GM12878 (cell line): ENCODE data around the gene STX4. TPM values are rescaled to one million over a fixed set of nuclear protein-coding genes. Genes with fewer than 3 reads are reported as not detected.

Experiments
- ATAC-seq: fragments of 200-7000 bp; cut with Tn5 transposase; 3 replicates; pipeline ENCODE4 v1.9.1; 2020; ENCODE audit warnings: mild to moderate bottlenecking, moderate library complexity
- BruUV-seq: library from RNA; stranded (reverse); fragments of 400-500 nt; replicated peaks from 2 replicates; lab custom pipeline; 2021; lab: Mats Ljungman, UMichigan
- CTCF ChIA-PET: fragments of 300-600 bp; sonication (Branson Sonifier 250); formaldehyde crosslinking; extraction: SDS; loops from one replicate; lab custom pipeline; 2021; ENCODE audit warnings: inconsistent platforms; lab: Yijun Ruan, JAX
- POLR2A ChIA-PET: fragments of 350-600 bp; formaldehyde crosslinking; extraction: SDS; loops from one replicate; lab custom pipeline; 2021; ENCODE audit warnings: inconsistent platforms; lab: Charles Lee
- RAD21 ChIA-PET: fragments of 300-600 bp; sonication (Branson Sonifier 250); formaldehyde crosslinking; loops from one replicate; lab custom pipeline; 2023; ENCODE audit warnings: antibody characterized with exemption; ENCODE audit not compliant: unreplicated experiment; lab: Charles Lee
- SMC1A ChIA-PET: fragments of 300-600 bp; sonication (Branson Sonifier 250); formaldehyde crosslinking; loops from one replicate; lab custom pipeline; 2023; ENCODE audit not compliant: unreplicated experiment, uncharacterized antibody; lab: Charles Lee
- DNase-seq: peaks from one replicate; pipeline ENCODE4 v3.0.0-alpha.2; 2011; ENCODE audit warnings: low read depth, low spot score
- FAIRE-seq: peaks from 3 replicates; lab custom pipeline; 2011; peaks lifted over from hg19 to GRCh38; lab: Jason Lieb, UNC
- H2AFZ ChIP-seq: 2 replicates; pipeline ENCODE4 v1.6.0; 2011; ENCODE audit warnings: low read depth, low read length, control low read depth; ENCODE audit not compliant: control insufficient read depth
- H3K27ac ChIP-seq: 2 replicates; pipeline ENCODE4 v1.5.1; 2011; ENCODE audit warnings: control low read depth; ENCODE audit not compliant: control insufficient read depth, insufficient read depth
- H3K27me3 ChIP-seq, 2 experiments: replicated peaks in 1 of 2; 2 replicates each; pipeline versions ENCODE4 v1.6.0 to v1.6.1; 2011; ENCODE audit warnings: low read length in 1 of 2; ENCODE audit not compliant: control insufficient read depth in 2 of 2, insufficient read depth in 2 of 2
- H3K36me3 ChIP-seq, 2 experiments: 2 replicates each; pipeline ENCODE4 v1.5.1; 2011; ENCODE audit warnings: low read length in 1 of 2; ENCODE audit not compliant: control insufficient read depth in 2 of 2, insufficient read depth in 2 of 2
- H3K4me1 ChIP-seq: 2 replicates; pipeline ENCODE4 v1.6.1; 2011; ENCODE audit warnings: mild to moderate bottlenecking, low read length, moderate library complexity, mixed read lengths; ENCODE audit not compliant: control insufficient read depth, insufficient read depth
- H3K4me2 ChIP-seq: 2 replicates; pipeline ENCODE4 v1.6.0; 2011; ENCODE audit warnings: control low read depth; ENCODE audit not compliant: control insufficient read depth, insufficient read depth
- H3K4me3 ChIP-seq: fragments of 200-600 bp; sonication (generic); 2 replicates; pipeline ENCODE4 v1.5.1; 2016
- H3K79me2 ChIP-seq: 2 replicates; pipeline ENCODE4 v1.6.0; 2011; ENCODE audit warnings: low read length; ENCODE audit not compliant: control insufficient read depth, insufficient read depth
- H3K9ac ChIP-seq: 2 replicates; pipeline ENCODE4 v1.8.0; 2011; ENCODE audit warnings: low read length, control low read depth, mixed read lengths; ENCODE audit not compliant: control insufficient read depth, insufficient read depth
- H3K9me3 ChIP-seq: replicated peaks from 3 replicates; pipeline ENCODE4 v1.5.1; 2011; ENCODE audit warnings: mild to moderate bottlenecking, low read length; ENCODE audit not compliant: control insufficient read depth, insufficient read depth
- H4K20me1 ChIP-seq: 2 replicates; pipeline ENCODE4 v1.6.0; 2011; ENCODE audit not compliant: control insufficient read depth, insufficient read depth
- BCLAF1 ChIP-seq: fragments of 450-650 bp; IDR thresholded peaks from 2 replicates; pipeline ENCODE4 v1.6.1; 2017; ENCODE audit warnings: antibody characterized with exemption, mild to moderate bottlenecking, moderate library complexity
- CEBPB ChIP-seq, 2 experiments: fragments of 150-350 bp in 1 of 2; IDR thresholded peaks; 2 replicates each; pipeline ENCODE4 v1.6.1; 2012 to 2014; ENCODE audit warnings: low read depth in 2 of 2, low read length in 2 of 2, borderline replicate concordance in 1 of 2, inconsistent platforms in 1 of 2
- E4F1 ChIP-seq: fragments of 450-650 bp; IDR thresholded peaks from 2 replicates; pipeline ENCODE4 v1.6.1; 2018; ENCODE audit warnings: borderline replicate concordance, mild to moderate bottlenecking; ENCODE audit not compliant: partially characterized antibody
- EGR1 ChIP-seq, 2 experiments: IDR thresholded peaks; 1 replicate in 1 of 2; 2 replicates in 1 of 2; pipeline ENCODE4 v1.6.1; 2011 to 2012; ENCODE audit warnings: low read depth in 2 of 2, low read length in 2 of 2, borderline replicate concordance in 1 of 2, mild to moderate bottlenecking in 1 of 2, moderate library complexity in 1 of 2
- NR2C1 ChIP-seq: fragments of 450-650 bp; IDR thresholded peaks from 2 replicates; pipeline ENCODE4 v1.6.1; 2017; ENCODE audit warnings: antibody characterized with exemption, mild to moderate bottlenecking, moderate library complexity
- RBBP5 ChIP-seq: fragments of 200-600 bp; sonication (generic); conservative IDR thresholded peaks from 2 replicates; pipeline ENCODE4 v1.6.1; 2016
- ZBTB40 ChIP-seq: fragments of 450-650 bp; IDR thresholded peaks from 2 replicates; pipeline ENCODE4 v1.6.1; 2016; ENCODE audit warnings: mild to moderate bottlenecking, moderate library complexity, borderline replicate concordance
- ZZZ3 ChIP-seq: IDR thresholded peaks from 2 replicates; pipeline ENCODE4 v1.6.1; 2011; ENCODE audit warnings: low read depth; ENCODE audit not compliant: control insufficient read depth, insufficient read length
- WGBS: methylation state at CpG from one replicate; pipeline ENCODE4 v1.1.6; 2016; ENCODE audit warnings: low lambda C conversion rate; ENCODE audit not compliant: insufficient replicate concordance, insufficient coverage; ENCODE audit errors: missing lambda C conversion rate; 5-methylcytosine and 5-hydroxymethylcytosine counted together
- in situ Hi-C: fragments of 300-500 bp; cut with MboI; formaldehyde crosslinking; loops from 9 replicates; pipeline ENCODE4 v1.14.3; 2018; ENCODE audit warnings: mixed read lengths
- intact Hi-C: fragments of 100-400 bp; cut with micrococcal nuclease; formaldehyde crosslinking; loops from one replicate; pipeline ENCODE4 v1.14.2; 2022; ENCODE audit not compliant: unreplicated experiment
- polyA plus RNA-seq, 11 experiments: library from polyadenylated mRNA; depleted of rRNA in 4 of 11; unstranded in 6 of 11; stranded (reverse) in 5 of 11; fragments of >200 nt; fragmentation: Nextera tagmentation in 4 of 11; fragmentation: Illumina TruSeq in 1 of 11; extraction: Ambion mirVana in 4 of 11; extraction: Trizol in 1 of 11; gene quantifications; 1 replicate in 1 of 11; 2 replicates in 10 of 11; pipeline versions ENCODE4 v1.2.1 to v1.2.3, GENCODE V29; 2011 to 2016; ENCODE audit warnings: inconsistent platforms in 2 of 11, missing spikeins in 2 of 11, low read depth in 1 of 11
- total RNA-seq, 4 experiments: library from RNA; depleted of rRNA in 3 of 4; stranded (reverse); fragments of >200 nt in 3 of 4; fragmentation: Illumina TruSeq in 1 of 4; extraction: Trizol in 1 of 4; gene quantifications; 2 replicates each; pipeline versions ENCODE4 v1.2.1 to v1.2.3, GENCODE V29; 2013 to 2021

STX4 gene
- total and polyA plus RNA-seq, 10 of the 15 experiments (the other 5 are each of a cell fraction or from before 2014, with no cell fraction given): 3.3 to 37.6 (median 22.6) TPM

- intact Hi-C loops (loop anchor here (5.0 to 10.0 kb wide), 2 partner anchors 69 to 79 kb away; no protein-coding TSS in a partner anchor), in situ Hi-C loops (no loop called here)
- ChIA-PET POLR2A (interaction anchor here (0.5 to 4.2 kb wide), 17 partner anchors 8 to 597 kb away, joined by 3 to 21 read pairs (median 5); partner anchors contain the start of genes ARMC5, BCKDK, KAT8 and SETD1A), CTCF (interaction anchor here (0.8 to 2.4 kb wide), 11 partner anchors 23 to 795 kb away, joined by 3 to 15 read pairs (median 3); partner anchors contain the start of gene HSD3B7), SMC1A (interaction anchor here (0.6 to 2.8 kb wide), 11 partner anchors 11 to 387 kb away, joined by 3 to 10 read pairs (median 5); partner anchors contain the start of genes FUS, HSD3B7, ITGAX and KAT8), RAD21 (interaction anchor here (0.6 to 1.9 kb wide), 17 partner anchors 19 to 796 kb away, joined by 3 to 16 read pairs (median 6); partner anchors contain the start of genes ARMC5, FUS, HSD3B7 and KAT8)
- Histone ChIP-seq H3K9ac (peak overlapping the region; percentile 90), H3K4me3 (peak overlapping the region; percentile 86), H3K4me2 (peak overlapping the region; percentile 98; the same call in 1 of the 2 replicates), H3K27ac (peak overlapping the region; percentile 89), H3K36me3 (peaks cover 8% of the 10 kb centered on the region in 2 experiments; a peak in 3 of 4 replicates), H3K27me3 (no peaks in the 10 kb centered on the region), H3K4me1 (peaks cover 3% of the 10 kb centered on the region; the same call in 1 of the 2 replicates), H4K20me1 (no peaks in the 10 kb centered on the region), H2AFZ (peak overlapping the region; percentile 27), H3K9me3 (no peaks in the 10 kb centered on the region), H3K79me2 (peaks cover 52% of the 10 kb centered on the region)
- DNase-seq (peak; percentile 51), ATAC-seq (peak; percentile 76), FAIRE-seq (no peak)
- WGBS: under 1% methylated on average over 66 of the region's 83 CpGs
- BruUV-seq: no TSS peak
- TF ChIP-seq CEBPB (IDR thresholded peaks at IDR 0.05; ENCODE audit: borderline replicate concordance in 1 of 2, low read depth in 2 of 2, low read length in 2 of 2) (no peak), EGR1 (IDR thresholded peaks at IDR 0.05; ENCODE audit: borderline replicate concordance in 1 of 2, low read depth in 2 of 2, low read length in 2 of 2) (peak in 1 of 2 experiments; percentile 81; a peak in 2 of 3 replicates), BCLAF1 (peak; percentile 55; the same call in 1 of the 2 replicates), ZBTB40 (no peak), NR2C1 (peak; percentile 54), RBBP5 (0 out of 2 replicates have a peak, but pooled peaks have one; percentile 22), ZZZ3 (no peak), E4F1 (peak; percentile 97)
Observed at GRCh38 chr16:31073142-31073969, 40.0 kb downstream of the STX4 start.
